GM12878 (cell line): ENCODE data around the gene LAMA2. TPM values are rescaled to one million over a fixed set of nuclear protein-coding genes. Genes with fewer than 3 reads are reported as not detected.

Experiments
- ATAC-seq: fragments of 200-7000 bp; cut with Tn5 transposase; 3 replicates; pipeline ENCODE4 v1.9.1; 2020; ENCODE audit warnings: mild to moderate bottlenecking, moderate library complexity
- BruUV-seq: library from RNA; stranded (reverse); fragments of 400-500 nt; replicated peaks from 2 replicates; lab custom pipeline; 2021; lab: Mats Ljungman, UMichigan
- CTCF ChIA-PET: fragments of 300-600 bp; sonication (Branson Sonifier 250); formaldehyde crosslinking; extraction: SDS; loops from one replicate; lab custom pipeline; 2021; ENCODE audit warnings: inconsistent platforms; lab: Yijun Ruan, JAX
- POLR2A ChIA-PET: fragments of 350-600 bp; formaldehyde crosslinking; extraction: SDS; loops from one replicate; lab custom pipeline; 2021; ENCODE audit warnings: inconsistent platforms; lab: Charles Lee
- RAD21 ChIA-PET: fragments of 300-600 bp; sonication (Branson Sonifier 250); formaldehyde crosslinking; loops from one replicate; lab custom pipeline; 2023; ENCODE audit warnings: antibody characterized with exemption; ENCODE audit not compliant: unreplicated experiment; lab: Charles Lee
- SMC1A ChIA-PET: fragments of 300-600 bp; sonication (Branson Sonifier 250); formaldehyde crosslinking; loops from one replicate; lab custom pipeline; 2023; ENCODE audit not compliant: unreplicated experiment, uncharacterized antibody; lab: Charles Lee
- DNase-seq: peaks from one replicate; pipeline ENCODE4 v3.0.0-alpha.2; 2011; ENCODE audit warnings: low read depth, low spot score
- FAIRE-seq: peaks from 3 replicates; lab custom pipeline; 2011; peaks lifted over from hg19 to GRCh38; lab: Jason Lieb, UNC
- H2AFZ ChIP-seq: 2 replicates; pipeline ENCODE4 v1.6.0; 2011; ENCODE audit warnings: low read depth, low read length, control low read depth; ENCODE audit not compliant: control insufficient read depth
- H3K27ac ChIP-seq: 2 replicates; pipeline ENCODE4 v1.5.1; 2011; ENCODE audit warnings: control low read depth; ENCODE audit not compliant: control insufficient read depth, insufficient read depth
- H3K27me3 ChIP-seq, 2 experiments: replicated peaks in 1 of 2; 2 replicates each; pipeline versions ENCODE4 v1.6.0 to v1.6.1; 2011; ENCODE audit warnings: low read length in 1 of 2; ENCODE audit not compliant: control insufficient read depth in 2 of 2, insufficient read depth in 2 of 2
- H3K36me3 ChIP-seq, 2 experiments: 2 replicates each; pipeline ENCODE4 v1.5.1; 2011; ENCODE audit warnings: low read length in 1 of 2; ENCODE audit not compliant: control insufficient read depth in 2 of 2, insufficient read depth in 2 of 2
- H3K4me1 ChIP-seq: 2 replicates; pipeline ENCODE4 v1.6.1; 2011; ENCODE audit warnings: mild to moderate bottlenecking, low read length, moderate library complexity, mixed read lengths; ENCODE audit not compliant: control insufficient read depth, insufficient read depth
- H3K4me2 ChIP-seq: 2 replicates; pipeline ENCODE4 v1.6.0; 2011; ENCODE audit warnings: control low read depth; ENCODE audit not compliant: control insufficient read depth, insufficient read depth
- H3K4me3 ChIP-seq: fragments of 200-600 bp; sonication (generic); 2 replicates; pipeline ENCODE4 v1.5.1; 2016
- H3K79me2 ChIP-seq: 2 replicates; pipeline ENCODE4 v1.6.0; 2011; ENCODE audit warnings: low read length; ENCODE audit not compliant: control insufficient read depth, insufficient read depth
- H3K9ac ChIP-seq: 2 replicates; pipeline ENCODE4 v1.8.0; 2011; ENCODE audit warnings: low read length, control low read depth, mixed read lengths; ENCODE audit not compliant: control insufficient read depth, insufficient read depth
- H3K9me3 ChIP-seq: replicated peaks from 3 replicates; pipeline ENCODE4 v1.5.1; 2011; ENCODE audit warnings: mild to moderate bottlenecking, low read length; ENCODE audit not compliant: control insufficient read depth, insufficient read depth
- H4K20me1 ChIP-seq: 2 replicates; pipeline ENCODE4 v1.6.0; 2011; ENCODE audit not compliant: control insufficient read depth, insufficient read depth
- E2F4 ChIP-seq: IDR thresholded peaks from 2 replicates; pipeline ENCODE4 v1.6.1; 2012; ENCODE audit warnings: low read depth, low read length, improper control_type of control experiment
- KDM1A ChIP-seq: fragments of 200-600 bp; sonication (generic); IDR thresholded peaks from 2 replicates; pipeline ENCODE4 v1.6.1; 2016; ENCODE audit warnings: borderline replicate concordance
- KLF5 ChIP-seq: fragments of 450-650 bp; IDR thresholded peaks from 2 replicates; pipeline ENCODE4 v1.6.1; 2014; ENCODE audit warnings: mild to moderate bottlenecking; ENCODE audit not compliant: partially characterized antibody
- MLLT1 ChIP-seq: fragments of 450-650 bp; IDR thresholded peaks from 2 replicates; pipeline ENCODE4 v1.6.1; 2016; ENCODE audit warnings: mild to moderate bottlenecking
- POU2F2 ChIP-seq: IDR thresholded peaks from 3 replicates; pipeline ENCODE4 v1.6.1; 2011; ENCODE audit warnings: low read depth, mild to moderate bottlenecking, low read length, borderline replicate concordance
- RFX5 ChIP-seq: IDR thresholded peaks from 2 replicates; pipeline ENCODE4 v1.6.1; 2011; ENCODE audit warnings: low read depth, low read length, improper control_type of control experiment
- SMARCA5 ChIP-seq: fragments of 450-650 bp; IDR thresholded peaks from 2 replicates; pipeline ENCODE4 v1.6.1; 2017; ENCODE audit warnings: mild to moderate bottlenecking
- ZBED1 ChIP-seq: IDR thresholded peaks from 2 replicates; pipeline ENCODE4 v1.6.1; 2016; ENCODE audit warnings: borderline replicate concordance
- ZBTB33 ChIP-seq: fragments of 450-650 bp; IDR thresholded peaks from 2 replicates; pipeline ENCODE4 v1.6.1; 2017; ENCODE audit warnings: mild to moderate bottlenecking
- ZBTB40 ChIP-seq: fragments of 450-650 bp; IDR thresholded peaks from 2 replicates; pipeline ENCODE4 v1.6.1; 2016; ENCODE audit warnings: mild to moderate bottlenecking, moderate library complexity, borderline replicate concordance
- WGBS: methylation state at CpG from one replicate; pipeline ENCODE4 v1.1.6; 2016; ENCODE audit warnings: low lambda C conversion rate; ENCODE audit not compliant: insufficient replicate concordance, insufficient coverage; ENCODE audit errors: missing lambda C conversion rate; 5-methylcytosine and 5-hydroxymethylcytosine counted together
- in situ Hi-C: fragments of 300-500 bp; cut with MboI; formaldehyde crosslinking; loops from 9 replicates; pipeline ENCODE4 v1.14.3; 2018; ENCODE audit warnings: mixed read lengths
- intact Hi-C: fragments of 100-400 bp; cut with micrococcal nuclease; formaldehyde crosslinking; loops from one replicate; pipeline ENCODE4 v1.14.2; 2022; ENCODE audit not compliant: unreplicated experiment
- polyA plus RNA-seq, 11 experiments: library from polyadenylated mRNA; depleted of rRNA in 4 of 11; unstranded in 6 of 11; stranded (reverse) in 5 of 11; fragments of >200 nt; fragmentation: Nextera tagmentation in 4 of 11; fragmentation: Illumina TruSeq in 1 of 11; extraction: Ambion mirVana in 4 of 11; extraction: Trizol in 1 of 11; gene quantifications; 1 replicate in 1 of 11; 2 replicates in 10 of 11; pipeline versions ENCODE4 v1.2.1 to v1.2.3, GENCODE V29; 2011 to 2016; ENCODE audit warnings: inconsistent platforms in 2 of 11, missing spikeins in 2 of 11, low read depth in 1 of 11
- total RNA-seq, 4 experiments: library from RNA; depleted of rRNA in 3 of 4; stranded (reverse); fragments of >200 nt in 3 of 4; fragmentation: Illumina TruSeq in 1 of 4; extraction: Trizol in 1 of 4; gene quantifications; 2 replicates each; pipeline versions ENCODE4 v1.2.1 to v1.2.3, GENCODE V29; 2013 to 2021

LAMA2 gene
- total and polyA plus RNA-seq, 10 of the 15 experiments (the other 5 are each of a cell fraction or from before 2014, with no cell fraction given), result 0.04 to 2.0 (median 0.37) TPM; not detected in 1

- TF ChIP-seq ZBTB33 (no peak), KLF5 (no peak)
- TF ChIP-seq, all 136 proteins: peak for 0
Observed at GRCh38 chr6:129359811-129360681, 477.1 kb downstream of the LAMA2 start (continued).

- H2AFZ ChIP-seq, result no peak overlapping the region
- H3K4me1 ChIP-seq, result no peaks in the 10 kb centered on the region
- RAD21 ChIA-PET, result no interaction called here
- intact Hi-C loops, result no loop called here
- H3K79me2 ChIP-seq, result no peaks in the 10 kb centered on the region
- H3K27me3 ChIP-seq, result no peaks in the 10 kb centered on the region; a peak in 1 of 4 replicates
- DNase-seq, result no peak
- no peak overlapping the region for H3K4me2 ChIP-seq
- no peaks in the 10 kb centered on the region for H3K9me3 ChIP-seq
- SMC1A ChIA-PET, result no interaction called here
- no peak overlapping the region for H3K9ac ChIP-seq
- H3K36me3 ChIP-seq, result no peaks in the 10 kb centered on the region
- POLR2A ChIA-PET, result no interaction called here
- FAIRE-seq, result no peak
- no peak overlapping the region for H3K4me3 ChIP-seq
- BruUV-seq, result no TSS peak
- in situ Hi-C loops, result no loop called here
- ATAC-seq, result no peak
- CTCF ChIA-PET, result interaction anchor here (1.0 to 2.0 kb wide), 2 partner anchors 10 to 12 kb away, joined by 3 to 11 read pairs; no protein-coding TSS in a partner anchor
- H4K20me1 ChIP-seq, result no peaks in the 10 kb centered on the region
- no peak overlapping the region for H3K27ac ChIP-seq
- 16% methylated on average over 2 of the region's 2 CpGs for WGBS
- TF ChIP-seq KDM1A, result no peak
- no peak for TF ChIP-seq ZBTB40
- TF ChIP-seq SMARCA5, result no peak
- TF ChIP-seq MLLT1, result no peak
- no peak for TF ChIP-seq ZBED1
- TF ChIP-seq POU2F2, result no peak
- no peak for TF ChIP-seq E2F4
- TF ChIP-seq RFX5, result no peak
Observed at GRCh38 chr6:129360682-129360955, 477.7 kb downstream of the LAMA2 start.
